HG03460 (cell line): ENCODE results near the gene ELANE.

Experiments
- ATAC-seq: cut with Tn5 transposase; IDR thresholded peaks from one replicate; pipeline ENCODE4 v1.9.1; 2021; ENCODE audit not compliant: unreplicated experiment

The ELANE gene

DNA sequence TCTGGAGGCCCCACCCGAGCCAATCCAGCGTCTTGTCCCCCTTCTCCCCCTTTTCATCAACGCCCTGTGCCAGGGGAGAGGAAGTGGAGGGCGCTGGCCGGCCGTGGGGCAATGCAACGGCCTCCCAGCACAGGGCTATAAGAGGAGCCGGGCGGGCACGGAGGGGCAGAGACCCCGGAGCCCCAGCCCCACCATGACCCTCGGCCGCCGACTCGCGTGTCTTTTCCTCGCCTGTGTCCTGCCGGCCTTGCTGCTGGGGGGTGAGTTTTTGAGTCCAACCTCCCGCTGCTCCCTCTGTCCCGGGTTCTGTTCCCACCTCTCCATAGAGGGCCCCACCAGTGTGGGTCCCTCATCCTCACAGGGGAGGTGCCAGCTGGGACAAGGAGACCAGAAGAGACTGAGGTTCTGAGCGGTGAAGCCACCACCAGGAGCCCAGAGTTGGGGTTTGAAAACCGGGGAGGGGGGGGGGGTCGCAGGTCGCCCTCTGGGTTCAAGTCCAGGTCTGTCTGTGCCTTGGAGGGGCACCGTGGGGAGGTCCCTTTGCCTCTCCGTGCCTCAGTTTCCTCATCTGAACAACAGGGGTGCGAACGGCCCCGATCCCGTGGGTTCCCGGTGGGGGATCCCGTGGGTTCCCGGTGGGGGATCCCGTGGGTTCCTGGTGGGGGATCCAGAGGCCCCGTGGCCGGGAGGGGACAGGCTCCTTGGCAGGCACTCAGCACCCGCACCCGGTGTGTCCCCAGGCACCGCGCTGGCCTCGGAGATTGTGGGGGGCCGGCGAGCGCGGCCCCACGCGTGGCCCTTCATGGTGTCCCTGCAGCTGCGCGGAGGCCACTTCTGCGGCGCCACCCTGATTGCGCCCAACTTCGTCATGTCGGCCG is at the start of gene ELANE:
TSS of gene ELANE (plus strand) at position 168 of the 878 bp plus-strand sequence. CDS start at position 194, 26 bp downstream.
- ATAC-seq = no peak

DNA sequence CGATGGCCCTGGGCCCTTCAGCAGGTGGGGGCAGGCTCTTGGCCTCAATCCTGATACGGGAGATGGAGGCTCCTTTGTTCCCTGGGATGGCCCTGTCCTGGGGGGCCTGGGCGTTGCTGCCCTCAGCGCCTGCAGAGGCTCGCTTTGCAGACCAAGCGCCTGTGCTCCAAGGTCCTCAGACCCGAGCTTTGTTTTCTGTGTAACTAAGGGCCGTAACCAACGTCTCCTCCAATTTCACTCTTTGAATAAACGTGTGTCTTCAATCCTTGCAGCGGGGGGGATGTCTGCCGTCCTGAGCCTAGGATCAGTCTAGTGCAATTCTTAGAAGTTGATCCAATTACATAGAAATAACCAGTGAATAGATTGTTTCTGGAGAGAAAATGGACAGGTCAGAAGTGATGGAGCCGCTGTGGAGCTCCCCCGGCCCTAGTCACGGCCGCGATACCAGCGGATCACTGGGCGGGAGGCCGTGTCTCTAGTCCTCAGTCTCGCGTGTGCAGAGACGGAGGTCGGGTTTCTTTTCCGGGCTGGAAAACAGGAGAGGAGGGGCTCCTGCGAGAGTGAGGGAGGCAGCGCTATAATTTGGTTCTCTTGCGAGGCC is 49.5 kb upstream of the ELANE start:
- no peak for ATAC-seq

DNA sequence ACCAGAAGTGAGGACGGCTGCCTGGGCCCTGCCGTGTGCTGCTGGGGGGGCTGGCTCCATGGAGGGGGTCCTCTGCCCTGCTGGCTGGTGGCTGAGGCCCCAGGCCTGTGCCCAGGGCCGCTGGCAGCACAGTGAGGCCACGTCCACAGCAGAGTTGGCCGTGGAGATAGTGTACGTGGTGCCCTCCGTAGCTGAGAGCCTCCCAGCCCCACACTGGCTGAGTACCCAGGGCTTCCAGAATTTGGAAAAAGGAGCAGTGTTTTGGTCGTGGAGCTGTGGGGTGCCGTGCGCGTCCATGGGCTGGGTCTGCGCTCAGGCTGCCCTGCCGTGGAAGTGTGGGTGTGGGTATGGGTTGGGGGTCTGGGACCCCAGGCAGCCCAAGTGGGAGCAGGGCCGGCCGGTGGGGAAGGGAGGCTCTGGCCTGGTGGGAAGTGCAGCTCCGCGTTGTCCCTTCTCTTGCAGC is 49.0 kb upstream of the ELANE start:
- ATAC-seq = no peak

DNA sequence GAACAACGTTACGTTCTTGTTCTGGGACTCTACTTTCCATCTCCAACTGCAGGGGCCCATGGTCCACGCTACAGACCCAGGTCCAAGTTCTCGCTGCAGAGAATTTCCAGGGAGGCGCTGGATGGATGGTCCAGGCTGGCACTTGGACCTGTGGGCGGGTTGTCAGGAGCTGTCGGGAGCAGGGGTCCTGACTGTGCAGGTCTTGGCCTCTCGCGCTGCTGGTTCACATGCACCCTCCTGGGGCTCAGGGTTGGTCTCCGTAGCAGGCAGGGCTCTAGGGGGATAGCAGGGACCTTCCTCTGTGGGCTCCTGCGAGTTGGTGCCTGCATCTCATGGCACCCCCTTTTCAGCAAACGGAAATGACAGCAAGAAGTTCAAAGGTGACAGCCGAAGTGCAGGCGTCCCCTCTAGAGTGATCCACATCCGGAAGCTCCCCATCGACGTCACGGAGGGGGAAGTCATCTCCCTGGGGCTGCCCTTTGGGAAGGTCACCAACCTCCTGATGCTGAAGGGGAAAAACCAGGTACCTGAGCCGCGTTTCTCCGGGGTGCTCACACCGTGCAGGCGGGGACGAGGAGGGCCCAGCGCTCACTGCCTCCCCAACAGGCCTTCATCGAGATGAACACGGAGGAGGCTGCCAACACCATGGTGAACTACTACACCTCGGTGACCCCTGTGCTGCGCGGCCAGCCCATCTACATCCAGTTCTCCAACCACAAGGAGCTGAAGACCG is 48.3 kb upstream of the ELANE start:
- ATAC-seq = no peak

DNA sequence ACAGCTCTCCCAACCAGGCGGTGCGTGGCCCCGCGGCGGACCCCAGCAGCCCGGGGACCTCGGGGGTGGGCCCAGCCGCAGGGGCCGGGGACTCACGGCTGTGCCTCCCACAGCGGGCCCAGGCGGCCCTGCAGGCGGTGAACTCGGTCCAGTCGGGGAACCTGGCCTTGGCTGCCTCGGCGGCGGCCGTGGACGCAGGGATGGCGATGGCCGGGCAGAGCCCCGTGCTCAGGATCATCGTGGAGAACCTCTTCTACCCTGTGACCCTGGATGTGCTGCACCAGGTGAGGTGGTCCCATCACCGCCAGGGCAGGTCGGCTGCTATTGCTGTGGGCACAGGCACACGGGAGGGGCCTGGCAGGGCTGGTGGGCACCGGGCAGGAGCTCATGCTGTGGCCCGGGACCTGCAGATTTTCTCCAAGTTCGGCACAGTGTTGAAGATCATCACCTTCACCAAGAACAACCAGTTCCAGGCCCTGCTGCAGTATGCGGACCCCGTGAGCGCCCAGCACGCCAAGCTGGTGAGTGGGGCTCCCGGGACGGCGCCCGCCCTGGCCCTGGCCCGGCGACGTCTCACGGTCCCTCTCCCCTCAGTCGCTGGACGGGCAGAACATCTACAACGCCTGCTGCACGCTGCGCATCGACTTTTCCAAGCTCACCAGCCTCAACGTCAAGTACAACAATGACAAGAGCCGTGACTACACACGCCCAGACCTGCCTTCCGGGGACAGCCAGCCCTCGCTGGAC is 47.5 kb upstream of the ELANE start:
- no peak for ATAC-seq

DNA sequence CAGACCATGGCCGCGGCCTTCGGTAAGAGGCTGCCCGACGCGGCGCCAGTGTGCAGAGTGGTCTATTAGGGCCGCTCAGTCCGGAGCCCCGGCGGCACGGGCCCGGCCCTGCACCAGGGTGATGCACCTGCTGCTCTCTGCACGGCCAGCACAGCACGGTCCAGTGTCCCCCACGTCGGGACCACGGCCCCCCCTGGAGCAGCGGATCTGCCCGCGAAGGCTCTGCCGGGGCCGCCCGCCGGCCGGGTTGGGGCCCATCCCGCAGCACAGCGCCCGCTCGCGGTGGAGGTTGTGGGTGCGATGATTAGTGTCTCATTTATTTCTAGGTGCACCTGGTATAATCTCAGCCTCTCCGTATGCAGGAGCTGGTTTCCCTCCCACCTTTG is 46.9 kb upstream of the ELANE start:
- no peak for ATAC-seq

DNA sequence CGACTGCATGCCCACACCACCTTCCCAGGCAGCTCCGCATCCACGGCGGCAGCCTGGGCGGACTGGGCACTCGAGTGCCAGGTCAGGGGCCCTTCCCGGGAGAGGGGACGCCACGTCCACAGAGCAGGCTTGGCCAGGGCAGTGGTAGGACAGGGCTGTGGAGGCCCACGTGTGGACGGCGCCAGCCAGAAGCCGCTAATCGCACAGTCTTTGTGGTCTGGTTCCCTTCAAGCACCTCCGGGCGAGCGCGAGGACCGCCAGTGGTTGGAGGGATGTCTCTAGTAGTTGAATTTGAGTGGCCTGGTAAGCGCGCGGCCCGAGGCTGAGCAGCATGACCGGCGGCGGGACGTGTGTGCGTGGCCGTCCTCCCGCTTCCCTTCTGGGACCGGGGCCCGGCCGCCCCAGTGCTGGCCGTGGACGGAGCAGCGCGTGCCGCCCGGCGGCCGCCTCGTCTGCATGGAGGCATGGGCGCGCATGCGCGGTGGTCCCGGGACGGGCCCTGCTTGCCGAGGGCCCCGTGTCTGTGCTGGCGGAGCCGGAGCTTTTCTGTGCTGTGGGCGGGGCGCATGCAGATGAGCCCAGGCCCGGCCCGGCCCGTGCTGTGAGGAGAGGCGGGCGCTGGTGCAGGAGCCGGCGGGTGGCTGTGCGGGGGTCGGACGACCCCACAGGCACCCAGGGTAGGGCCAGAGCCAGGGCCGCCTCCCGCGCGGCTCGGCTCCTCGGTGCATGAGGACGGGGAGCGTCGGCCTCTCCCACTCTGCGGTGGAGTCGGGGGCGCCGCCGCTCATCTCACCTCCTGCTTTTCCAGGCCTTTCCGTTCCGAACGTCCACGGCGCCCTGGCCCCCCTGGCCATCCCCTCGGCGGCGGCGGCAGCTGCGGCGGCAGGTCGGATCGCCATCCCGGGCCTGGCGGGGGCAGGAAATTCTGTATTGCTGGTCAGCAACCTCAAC is 46.2 kb upstream of the ELANE start:
- no peak for ATAC-seq

DNA sequence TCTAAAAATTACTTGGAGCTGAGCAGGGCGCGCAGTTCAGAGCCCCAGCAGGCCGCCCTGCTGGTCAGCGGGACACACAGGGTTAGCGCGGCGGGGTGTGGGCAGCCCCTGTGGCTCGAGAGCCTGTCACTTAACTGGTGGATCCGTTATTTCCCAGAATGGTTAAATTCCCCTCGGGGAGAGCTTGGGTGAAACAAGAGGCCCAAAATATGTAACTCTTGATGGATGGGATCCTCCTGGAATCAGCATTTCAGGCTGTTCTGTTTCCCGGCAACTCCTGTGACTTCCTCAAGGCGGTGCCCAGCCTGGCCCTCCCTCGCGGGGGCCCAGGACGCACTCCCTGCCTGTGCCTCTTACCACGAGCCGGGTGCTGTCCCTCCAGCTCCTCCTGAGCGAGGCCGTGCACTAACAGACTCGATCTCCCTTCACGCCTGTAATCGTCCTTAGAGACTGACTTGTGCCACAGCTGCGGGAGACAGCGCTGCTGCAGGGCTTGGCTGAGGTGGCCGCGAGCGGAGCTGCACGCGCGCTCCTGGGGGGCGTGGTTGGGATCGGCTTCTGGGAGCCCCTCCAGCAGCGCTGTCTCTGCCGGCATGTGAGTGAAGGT is 45.2 kb upstream of the ELANE start:
- ATAC-seq = no peak

DNA sequence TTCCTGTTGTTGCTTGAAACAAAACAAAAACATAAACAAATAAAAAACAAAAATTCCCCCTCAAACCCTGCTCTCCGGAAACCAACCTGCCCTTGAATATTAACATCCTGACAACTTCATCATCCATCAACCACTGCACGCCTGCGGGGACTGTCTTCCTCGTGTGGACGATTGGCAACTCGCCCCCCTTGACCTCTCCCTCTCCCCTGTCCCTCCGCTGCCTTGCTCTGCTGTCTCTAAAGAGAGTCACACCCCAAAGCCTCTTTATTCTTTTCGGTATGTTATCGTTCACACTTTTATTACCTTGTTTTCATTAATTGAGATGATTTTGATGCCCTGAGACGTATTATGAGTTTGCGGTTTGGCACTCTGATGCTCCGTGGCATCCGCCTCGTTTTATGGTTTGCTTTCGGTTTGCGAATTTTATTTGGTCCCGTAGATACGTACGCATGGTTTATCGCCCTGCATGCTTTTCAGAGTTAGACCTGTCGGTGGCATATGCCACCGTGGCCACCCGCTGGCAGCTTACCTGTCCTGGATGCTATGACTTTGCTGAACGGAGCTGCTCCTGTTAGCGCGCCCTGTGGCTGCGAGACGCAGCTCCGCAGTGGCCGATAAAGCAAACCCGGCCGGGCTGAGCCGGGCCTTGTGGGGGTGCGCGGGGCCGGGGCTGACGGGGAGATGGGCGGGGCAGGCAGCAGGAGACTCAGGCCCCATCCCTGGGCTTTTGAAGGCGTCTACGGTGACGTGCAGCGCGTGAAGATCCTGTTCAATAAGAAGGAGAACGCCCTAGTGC is 44.3 kb upstream of the ELANE start:
- no peak for ATAC-seq

DNA sequence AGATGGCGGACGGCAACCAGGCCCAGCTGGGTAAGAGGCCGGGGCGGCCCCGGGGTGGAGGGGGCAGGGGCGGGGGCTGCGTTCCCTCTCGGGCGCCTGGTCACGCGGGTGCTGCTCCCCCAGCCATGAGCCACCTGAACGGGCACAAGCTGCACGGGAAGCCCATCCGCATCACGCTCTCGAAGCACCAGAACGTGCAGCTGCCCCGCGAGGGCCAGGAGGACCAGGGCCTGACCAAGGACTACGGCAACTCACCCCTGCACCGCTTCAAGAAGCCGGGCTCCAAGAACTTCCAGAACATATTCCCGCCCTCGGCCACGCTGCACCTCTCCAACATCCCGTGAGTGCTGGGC is 43.7 kb upstream of the ELANE start:
- no peak for ATAC-seq

DNA sequence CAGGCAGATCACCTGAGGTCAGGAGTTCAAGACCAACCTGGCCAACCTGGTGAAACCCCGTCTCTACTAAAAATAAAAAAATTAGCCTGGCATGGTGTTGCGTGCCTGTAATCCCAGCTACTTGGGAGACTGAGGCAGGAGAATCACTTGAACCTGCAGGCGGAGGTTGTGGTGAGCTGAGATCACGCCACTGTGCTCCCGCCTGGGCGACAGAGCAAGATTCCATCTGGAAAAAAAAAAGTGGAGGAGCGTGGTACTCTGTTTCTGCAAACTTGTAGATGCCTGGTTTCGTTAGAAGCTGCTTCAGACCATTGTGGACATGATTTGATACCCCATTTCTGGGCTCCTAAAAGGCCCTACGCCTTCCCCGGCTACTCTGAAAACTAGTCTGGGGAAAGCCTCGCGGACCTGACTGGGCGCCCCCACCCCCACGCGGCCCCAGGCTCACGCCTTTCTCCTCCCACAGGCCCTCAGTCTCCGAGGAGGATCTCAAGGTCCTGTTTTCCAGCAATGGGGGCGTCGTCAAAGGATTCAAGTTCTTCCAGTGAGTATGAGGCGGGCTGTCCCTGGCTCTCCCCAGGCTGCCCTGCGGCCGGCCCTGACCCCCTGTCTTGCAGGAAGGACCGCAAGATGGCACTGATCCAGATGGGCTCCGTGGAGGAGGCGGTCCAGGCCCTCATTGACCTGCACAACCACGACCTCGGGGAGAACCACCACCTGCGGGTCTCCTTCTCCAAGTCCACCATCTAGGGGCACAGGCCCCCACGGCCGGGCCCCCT is 41.8 kb upstream of the ELANE start:
- no peak for ATAC-seq

DNA sequence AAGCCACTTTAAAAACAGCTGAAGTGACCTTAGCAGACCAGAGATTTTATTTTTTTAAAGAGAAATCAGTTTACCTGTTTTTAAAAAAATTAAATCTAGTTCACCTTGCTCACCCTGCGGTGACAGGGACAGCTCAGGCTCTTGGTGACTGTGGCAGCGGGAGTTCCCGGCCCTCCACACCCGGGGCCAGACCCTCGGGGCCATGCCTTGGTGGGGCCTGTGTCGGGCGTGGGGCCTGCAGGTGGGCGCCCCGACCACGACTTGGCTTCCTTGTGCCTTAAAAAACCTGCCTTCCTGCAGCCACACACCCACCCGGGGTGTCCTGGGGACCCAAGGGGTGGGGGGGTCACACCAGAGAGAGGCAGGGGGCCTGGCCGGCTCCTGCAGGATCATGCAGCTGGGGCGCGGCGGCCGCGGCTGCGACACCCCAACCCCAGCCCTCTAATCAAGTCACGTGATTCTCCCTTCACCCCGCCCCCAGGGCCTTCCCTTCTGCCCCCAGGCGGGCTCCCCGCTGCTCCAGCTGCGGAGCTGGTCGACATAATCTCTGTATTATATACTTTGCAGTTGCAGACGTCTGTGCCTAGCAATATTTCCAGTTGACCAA is 41.1 kb upstream of the ELANE start:
- no peak for ATAC-seq

DNA sequence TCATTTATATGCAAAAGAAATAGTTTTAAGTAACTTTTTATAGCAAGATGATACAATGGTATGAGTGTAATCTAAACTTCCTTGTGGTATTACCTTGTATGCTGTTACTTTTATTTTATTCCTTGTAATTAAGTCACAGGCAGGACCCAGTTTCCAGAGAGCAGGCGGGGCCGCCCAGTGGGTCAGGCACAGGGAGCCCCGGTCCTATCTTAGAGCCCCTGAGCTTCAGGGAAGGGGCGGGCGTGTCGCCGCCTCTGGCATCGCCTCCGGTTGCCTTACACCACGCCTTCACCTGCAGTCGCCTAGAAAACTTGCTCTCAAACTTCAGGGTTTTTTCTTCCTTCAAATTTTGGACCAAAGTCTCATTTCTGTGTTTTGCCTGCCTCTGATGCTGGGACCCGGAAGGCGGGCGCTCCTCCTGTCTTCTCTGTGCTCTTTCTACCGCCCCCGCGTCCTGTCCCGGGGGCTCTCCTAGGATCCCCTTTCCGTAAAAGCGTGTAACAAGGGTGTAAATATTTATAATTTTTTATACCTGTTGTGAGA is 40.5 kb upstream of the ELANE start:
- ATAC-seq = no peak

DNA sequence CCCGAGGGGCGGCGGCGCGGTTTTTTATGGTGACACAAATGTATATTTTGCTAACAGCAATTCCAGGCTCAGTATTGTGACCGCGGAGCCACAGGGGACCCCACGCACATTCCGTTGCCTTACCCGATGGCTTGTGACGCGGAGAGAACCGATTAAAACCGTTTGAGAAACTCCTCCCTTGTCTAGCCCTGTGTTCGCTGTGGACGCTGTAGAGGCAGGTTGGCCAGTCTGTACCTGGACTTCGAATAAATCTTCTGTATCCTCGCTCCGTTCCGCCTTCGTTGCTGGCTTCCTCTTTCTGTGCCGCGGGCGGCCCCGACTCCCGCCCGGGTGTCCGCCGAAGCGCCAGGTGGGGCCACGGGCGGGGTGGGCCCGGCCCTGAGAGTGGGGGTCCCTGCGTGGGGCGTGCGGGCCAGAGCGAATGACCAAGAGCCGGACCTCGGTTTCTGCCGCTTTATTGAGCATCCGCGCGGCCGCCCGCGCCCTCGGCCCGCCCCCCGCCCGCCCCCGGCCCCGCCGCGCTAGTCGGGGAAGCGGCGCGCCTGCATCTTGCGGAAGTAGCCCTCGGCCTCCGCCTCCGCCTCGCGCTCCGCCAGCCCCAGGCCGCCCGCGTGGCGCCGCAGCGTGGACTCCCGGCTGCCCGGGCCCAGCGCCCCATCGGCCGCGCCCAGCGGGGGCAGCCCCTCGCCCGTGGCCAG is 39.9 kb upstream of the ELANE start:
- no peak for ATAC-seq

DNA sequence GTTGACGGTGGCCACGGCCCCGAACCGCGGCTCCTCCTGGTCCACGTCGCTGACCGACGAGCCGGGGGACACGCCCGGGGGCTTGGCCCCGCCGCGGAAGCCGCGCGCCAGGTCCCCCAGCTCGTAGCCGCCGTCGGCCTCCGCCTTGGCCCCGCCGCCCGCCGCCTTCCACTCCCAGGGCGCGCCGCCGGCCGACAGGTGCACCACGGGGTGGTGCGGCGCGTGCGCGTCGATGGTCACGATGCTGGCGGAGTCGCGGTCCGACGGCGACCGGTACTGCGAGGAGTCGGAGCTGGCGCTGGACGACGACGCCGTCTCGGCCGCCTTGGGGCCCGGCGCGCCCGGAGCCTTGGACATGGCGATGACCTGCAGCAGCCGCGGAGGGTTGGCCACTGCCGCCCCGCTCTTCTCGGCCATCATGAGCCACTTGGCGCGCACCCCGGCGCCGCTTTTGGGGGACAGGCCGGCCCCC is 39.3 kb upstream of the ELANE start:
- ATAC-seq = no peak

DNA sequence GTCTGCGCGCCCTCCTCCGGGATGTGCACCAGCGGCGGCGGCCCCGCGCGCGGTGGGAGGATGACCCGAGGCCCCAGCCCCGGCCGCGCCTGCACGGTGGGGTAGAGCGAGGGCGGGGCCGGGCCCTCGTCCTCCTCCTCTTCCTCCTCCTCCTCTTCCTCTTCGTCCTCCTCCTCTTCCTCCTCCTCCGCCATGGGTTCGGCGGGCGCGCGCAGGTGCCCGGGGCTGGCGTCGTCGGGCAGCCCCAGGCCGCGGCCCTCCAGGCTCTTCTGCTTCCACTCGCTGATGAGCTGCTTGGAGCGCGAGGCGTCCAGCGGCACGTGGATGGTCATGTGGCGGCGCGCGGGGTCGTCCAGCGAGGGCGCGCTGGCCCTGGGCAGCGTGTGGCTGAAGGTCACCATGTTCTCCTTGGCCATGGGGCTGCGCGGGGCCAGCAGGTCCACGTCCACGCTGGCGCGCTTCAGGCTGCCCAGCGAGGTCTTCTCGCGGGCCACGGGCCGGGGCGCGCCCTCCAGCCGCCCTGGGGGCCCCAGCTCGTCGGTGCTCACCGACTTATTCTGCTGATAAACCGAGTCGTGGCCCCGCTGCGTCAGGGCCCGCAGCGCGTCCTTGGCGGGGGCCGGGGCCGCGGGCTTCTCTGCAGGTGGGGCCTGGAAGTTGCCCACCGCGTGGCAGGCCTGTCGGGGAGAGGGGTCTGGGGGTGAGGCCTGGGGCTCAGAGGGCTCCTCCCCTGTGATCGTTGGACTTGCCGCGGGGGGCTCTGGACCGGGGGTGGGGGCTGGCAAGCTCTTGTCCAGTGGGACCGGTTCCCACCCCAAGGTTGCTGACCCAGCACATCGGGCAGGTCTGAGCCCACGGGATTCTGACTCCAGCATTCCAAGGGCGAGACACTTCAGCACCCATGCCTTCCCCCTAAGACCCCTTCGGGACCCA is 38.6 kb upstream of the ELANE start:
- ATAC-seq = no peak
